ENCODE results near the gene FES.

The FES gene

DNA sequence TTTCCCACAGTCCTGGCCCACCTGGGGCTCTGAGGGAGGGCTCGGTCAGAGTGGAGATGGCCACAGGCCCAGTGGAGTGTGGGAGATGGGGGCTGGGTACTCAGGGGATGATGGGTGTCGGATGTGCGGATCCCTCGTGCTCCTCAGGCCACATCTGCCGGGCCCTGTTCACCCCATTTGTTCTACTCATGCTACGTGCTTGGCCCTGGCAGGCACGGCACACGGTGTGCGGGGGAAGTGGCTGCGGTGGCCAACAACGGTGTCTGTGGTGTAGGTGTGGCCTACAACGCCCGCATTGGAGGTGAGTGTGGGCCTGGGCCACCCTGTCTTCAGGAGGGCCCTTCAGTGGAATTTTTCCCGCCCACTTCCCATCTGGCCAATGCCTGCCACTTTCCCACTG, 7.0 kb upstream of the FES start:
- no peak for DNase-seq

- no peak for DNase-seq
Measured at GRCh38 chr15:90877996-90878395, 6.3 kb upstream of the FES start.

DNA sequence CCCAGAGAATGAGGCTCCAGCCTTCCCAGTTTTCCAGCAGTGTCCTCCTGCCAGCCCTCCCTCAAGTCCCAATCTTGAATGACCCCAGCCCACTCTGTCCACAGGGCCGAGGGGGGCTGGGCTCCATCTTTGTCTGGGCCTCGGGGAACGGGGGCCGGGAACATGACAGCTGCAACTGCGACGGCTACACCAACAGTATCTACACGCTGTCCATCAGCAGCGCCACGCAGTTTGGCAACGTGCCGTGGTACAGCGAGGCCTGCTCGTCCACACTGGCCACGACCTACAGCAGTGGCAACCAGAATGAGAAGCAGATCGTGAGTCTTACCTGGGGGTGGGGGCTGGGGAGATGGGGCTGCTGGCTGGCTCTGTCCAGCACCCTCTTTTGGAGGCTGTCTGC, 5.6 kb upstream of the FES start:
- DNase-seq: no peak

DNA sequence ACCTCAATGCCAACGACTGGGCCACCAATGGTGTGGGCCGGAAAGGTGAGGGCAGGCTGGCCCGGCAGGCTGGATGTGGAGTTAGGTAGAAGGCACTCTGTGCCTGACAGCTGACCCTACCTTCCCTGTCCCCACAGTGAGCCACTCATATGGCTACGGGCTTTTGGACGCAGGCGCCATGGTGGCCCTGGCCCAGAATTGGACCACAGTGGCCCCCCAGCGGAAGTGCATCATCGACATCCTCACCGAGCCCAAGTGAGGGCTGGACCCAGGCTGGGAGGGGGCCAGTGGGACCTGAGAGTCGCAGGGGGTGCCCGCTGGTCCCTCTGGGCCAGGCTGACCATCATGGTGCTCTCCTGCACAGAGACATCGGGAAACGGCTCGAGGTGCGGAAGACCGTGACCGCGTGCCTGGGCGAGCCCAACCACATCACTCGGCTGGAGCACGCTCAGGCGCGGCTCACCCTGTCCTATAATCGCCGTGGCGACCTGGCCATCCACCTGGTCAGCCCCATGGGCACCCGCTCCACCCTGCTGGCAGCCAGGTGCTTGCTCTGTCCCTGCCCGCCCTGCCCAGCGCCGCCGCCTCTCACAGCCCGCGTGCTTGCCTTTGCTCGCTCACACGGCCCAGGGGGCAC, 4.5 kb upstream of the FES start:
- no peak for DNase-seq

- DNase-seq: no peak
Measured at GRCh38 chr15:90880381-90881145, 3.7 kb upstream of the FES start.

GRCh38 chr15:90881181-90881977, 2.9 kb upstream of the FES start:
- DNase-seq: no peak

DNA sequence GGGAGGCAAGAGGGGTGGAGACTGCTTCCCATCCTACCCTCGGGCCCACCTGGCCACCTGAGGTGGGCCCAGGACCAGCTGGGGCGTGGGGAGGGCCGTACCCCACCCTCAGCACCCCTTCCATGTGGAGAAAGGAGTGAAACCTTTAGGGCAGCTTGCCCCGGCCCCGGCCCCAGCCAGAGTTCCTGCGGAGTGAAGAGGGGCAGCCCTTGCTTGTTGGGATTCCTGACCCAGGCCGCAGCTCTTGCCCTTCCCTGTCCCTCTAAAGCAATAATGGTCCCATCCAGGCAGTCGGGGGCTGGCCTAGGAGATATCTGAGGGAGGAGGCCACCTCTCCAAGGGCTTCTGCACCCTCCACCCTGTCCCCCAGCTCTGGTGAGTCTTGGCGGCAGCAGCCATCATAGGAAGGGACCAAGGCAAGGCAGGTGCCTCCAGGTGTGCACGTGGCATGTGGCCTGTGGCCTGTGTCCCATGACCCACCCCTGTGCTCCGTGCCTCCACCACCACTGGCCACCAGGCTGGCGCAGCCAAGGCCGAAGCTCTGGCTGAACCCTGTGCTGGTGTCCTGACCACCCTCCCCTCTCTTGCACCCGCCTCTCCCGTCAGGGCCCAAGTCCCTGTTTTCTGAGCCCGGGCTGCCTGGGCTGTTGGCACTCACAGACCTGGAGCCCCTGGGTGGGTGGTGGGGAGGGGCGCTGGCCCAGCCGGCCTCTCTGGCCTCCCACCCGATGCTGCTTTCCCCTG, 2.2 kb upstream of the FES start:
- DNase-seq: no peak

DNA sequence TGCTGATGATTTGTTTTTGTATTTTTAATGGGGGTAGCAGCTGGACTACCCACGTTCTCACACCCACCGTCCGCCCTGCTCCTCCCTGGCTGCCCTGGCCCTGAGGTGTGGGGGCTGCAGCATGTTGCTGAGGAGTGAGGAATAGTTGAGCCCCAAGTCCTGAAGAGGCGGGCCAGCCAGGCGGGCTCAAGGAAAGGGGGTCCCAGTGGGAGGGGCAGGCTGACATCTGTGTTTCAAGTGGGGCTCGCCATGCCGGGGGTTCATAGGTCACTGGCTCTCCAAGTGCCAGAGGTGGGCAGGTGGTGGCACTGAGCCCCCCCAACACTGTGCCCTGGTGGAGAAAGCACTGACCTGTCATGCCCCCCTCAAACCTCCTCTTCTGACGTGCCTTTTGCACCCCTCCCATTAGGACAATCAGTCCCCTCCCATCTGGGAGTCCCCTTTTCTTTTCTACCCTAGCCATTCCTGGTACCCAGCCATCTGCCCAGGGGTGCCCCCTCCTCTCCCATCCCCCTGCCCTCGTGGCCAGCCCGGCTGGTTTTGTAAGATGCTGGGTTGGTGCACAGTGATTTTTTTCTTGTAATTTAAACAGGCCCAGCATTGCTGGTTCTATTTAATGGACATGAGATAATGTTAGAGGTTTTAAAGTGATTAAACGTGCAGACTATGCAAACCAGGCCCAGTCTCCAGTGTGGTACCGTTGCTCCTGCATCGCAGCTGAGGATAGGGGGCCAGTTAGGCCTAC, 1.4 kb upstream of the FES start:
- DNase-seq: no peak

DNA sequence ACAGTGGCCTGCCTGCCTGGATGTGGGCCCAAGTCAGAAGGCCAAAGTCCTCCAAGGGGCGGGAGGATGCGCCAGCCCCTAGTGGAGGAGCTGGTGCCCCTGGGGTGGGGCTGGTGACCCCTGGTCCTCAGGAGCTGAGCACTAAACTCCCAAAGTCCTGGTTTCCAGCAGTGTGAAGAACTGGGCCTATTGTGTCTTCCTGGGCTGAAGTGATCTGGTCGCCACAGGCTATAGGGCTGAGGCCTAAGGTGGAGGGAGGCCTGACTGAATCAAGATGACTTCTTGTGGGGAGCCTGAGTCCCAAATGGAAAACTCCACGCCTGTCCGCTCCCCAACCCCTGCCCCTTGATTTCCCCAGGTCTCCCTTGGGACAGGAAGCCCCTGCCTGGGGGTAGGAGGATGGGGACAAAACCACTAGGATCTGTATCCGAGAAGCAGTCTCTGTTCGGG, 753 bp upstream of the FES start:
- DNase-seq: no peak

- DNase-seq: no peak
Measured at GRCh38 chr15:90884719-90885431, 571 bp downstream of the FES start.

GRCh38 chr15:90885432-90886290, 1.4 kb downstream of the FES start:
- peak; percentile 91 for DNase-seq

- no peak for DNase-seq
Measured at GRCh38 chr15:90886291-90886614, 1.9 kb downstream of the FES start.

DNA sequence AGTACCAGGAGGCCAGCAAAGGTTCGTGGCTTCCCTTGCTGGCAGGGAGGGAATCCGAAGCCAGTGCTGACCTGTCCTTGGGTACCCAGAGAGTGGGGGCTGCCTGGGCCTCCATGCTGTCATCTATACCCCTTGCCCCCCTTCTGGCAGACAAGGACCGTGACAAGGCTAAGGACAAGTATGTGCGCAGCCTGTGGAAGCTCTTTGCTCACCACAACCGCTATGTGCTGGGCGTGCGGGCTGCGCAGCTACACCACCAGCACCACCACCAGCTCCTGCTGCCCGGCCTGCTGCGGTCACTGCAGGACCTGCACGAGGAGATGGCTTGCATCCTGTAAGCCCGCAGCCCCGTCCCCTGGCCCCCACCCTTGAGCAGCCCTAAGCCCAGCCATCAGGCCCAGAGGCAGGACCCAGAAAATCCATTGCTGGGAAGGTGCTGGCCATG, 2.8 kb downstream of the FES start:
- DNase-seq: no peak

GRCh38 chr15:90889313-90889730, 5.0 kb downstream of the FES start:
- no peak for DNase-seq

- DNase-seq: no peak
Measured at GRCh38 chr15:90889736-90890456, 5.6 kb downstream of the FES start.

DNA sequence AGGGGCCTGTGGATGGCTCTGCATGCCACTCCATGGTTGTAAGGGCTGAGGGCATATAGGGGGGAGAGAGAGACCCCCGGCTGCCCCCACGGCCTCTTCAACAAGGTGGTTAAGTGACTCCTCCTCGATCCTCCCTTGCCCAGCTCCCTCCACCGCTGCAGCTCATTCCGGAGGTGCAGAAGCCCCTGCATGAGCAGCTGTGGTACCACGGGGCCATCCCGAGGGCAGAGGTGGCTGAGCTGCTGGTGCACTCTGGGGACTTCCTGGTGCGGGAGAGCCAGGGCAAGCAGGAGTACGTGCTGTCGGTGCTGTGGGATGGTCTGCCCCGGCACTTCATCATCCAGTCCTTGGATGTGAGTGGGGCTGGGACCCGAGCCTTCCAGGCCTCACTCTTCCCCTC, 6.5 kb downstream of the FES start:
- no peak for DNase-seq

DNA sequence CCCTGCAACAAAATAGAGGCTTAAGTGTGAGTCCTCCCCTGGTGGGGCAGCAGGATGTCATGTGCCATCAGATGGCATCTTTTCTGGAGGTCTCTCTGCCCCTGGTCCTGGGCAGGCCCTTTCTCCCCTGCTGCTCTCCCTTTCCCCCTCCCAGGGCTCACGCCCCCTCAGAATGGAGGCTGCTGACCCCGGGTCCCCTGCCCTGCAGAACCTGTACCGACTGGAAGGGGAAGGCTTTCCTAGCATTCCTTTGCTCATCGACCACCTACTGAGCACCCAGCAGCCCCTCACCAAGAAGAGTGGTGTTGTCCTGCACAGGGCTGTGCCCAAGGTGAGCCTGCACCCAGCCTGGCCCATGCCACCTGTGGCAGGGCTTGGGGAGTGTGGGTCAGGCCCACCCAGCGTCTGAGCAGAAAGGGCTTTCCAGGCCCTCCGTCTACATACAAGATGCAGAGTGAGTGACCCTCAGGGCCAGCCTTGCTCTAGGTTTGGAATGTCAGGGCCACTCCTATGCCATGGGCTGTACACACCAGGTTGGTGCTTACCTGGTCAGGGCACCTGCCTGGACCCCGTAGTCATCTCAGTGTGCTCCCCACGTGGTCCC, 7.1 kb downstream of the FES start:
- no peak for DNase-seq

GRCh38 chr15:90892023-90892422, 7.7 kb downstream of the FES start:
- DNase-seq: no peak

DNA sequence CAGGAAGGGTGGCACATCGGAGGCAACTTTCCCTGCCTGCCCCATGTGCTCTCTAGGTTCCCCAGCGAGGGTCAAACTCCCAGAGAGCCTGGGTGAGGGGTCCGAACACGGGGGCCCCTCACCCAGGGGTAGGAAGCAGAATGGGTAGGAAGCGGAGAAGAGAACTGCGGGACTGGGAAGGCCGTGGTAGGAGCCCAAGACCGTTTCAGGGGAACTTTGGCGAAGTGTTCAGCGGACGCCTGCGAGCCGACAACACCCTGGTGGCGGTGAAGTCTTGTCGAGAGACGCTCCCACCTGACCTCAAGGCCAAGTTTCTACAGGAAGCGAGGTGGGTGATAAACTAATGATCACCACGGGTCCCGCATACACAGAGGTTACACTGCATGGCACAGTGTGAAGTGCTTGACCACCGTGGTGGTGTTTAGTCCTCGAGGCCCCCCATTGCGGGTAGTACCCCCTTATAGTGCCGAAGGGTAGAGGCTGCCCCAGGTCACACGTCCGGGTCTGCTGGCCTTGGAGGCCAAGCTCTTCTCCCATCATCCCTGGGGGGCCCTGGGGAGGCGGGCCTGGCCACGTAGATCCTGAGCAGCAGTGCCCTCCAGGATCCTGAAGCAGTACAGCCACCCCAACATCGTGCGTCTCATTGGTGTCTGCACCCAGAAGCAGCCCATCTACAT, 8.3 kb downstream of the FES start:
- DNase-seq: no peak

All from eye (tissue), 1 donor.